ENCODE results near the gene BTG2.

DNA sequence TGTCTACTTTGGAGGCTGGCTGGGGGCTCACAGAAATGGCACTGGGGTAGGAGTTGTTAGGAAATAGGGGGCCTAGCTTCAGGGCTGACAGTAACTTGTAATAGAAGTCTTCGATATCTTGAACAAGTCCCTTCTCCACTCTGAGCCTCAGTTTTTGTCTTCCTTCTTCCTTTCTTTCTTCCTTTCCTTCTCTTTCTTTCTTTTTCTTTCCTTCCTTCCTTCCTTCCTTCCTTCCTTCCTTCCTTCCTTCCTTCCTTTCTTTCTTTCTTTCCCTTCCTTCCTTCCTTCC is 12.9 kb downstream of the BTG2 start:
- TF ChIP-seq, protein P1, sequence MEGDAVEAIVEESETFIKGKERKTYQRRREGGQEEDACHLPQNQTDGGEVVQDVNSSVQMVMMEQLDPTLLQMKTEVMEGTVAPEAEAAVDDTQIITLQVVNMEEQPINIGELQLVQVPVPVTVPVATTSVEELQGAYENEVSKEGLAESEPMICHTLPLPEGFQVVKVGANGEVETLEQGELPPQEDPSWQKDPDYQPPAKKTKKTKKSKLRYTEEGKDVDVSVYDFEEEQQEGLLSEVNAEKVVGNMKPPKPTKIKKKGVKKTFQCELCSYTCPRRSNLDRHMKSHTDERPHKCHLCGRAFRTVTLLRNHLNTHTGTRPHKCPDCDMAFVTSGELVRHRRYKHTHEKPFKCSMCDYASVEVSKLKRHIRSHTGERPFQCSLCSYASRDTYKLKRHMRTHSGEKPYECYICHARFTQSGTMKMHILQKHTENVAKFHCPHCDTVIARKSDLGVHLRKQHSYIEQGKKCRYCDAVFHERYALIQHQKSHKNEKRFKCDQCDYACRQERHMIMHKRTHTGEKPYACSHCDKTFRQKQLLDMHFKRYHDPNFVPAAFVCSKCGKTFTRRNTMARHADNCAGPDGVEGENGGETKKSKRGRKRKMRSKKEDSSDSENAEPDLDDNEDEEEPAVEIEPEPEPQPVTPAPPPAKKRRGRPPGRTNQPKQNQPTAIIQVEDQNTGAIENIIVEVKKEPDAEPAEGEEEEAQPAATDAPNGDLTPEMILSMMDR (IDR thresholded peaks at IDR 0.05): no peak
- TF ChIP-seq POLR2A (IDR thresholded peaks at IDR 0.05): no peak

All from thyroid gland (tissue), 4 donors.